HepG2 (cell line): ENCODE data around the gene AQP12A. TPM values are rescaled to one million over a fixed set of nuclear protein-coding genes. Genes with fewer than 3 reads are reported as not detected.

ENCODE experiments used
- ATAC-seq: fragments of 200-7000 bp; cut with Tn5 transposase; 3 replicates; pipeline ENCODE4 v1.9.1; 2020; ENCODE audit warnings: mild to moderate bottlenecking, moderate library complexity
- BruUV-seq: library from RNA; stranded (reverse); fragments of 400-500 nt; replicated peaks from 2 replicates; lab custom pipeline; 2021; lab: Mats Ljungman, UMichigan
- CTCF ChIA-PET: fragments of 300-600 bp; formaldehyde crosslinking; extraction: SDS; loops from one replicate; lab custom pipeline; 2021; ENCODE audit warnings: low total read pairs, inconsistent platforms, low intra/inter-chr PET ratio; lab: Yijun Ruan, JAX
- POLR2A ChIA-PET: fragments of 350-600 bp; sonication (Branson Sonifier 250); formaldehyde crosslinking; loops from one replicate; lab custom pipeline; 2020; ENCODE audit warnings: antibody characterized with exemption, inconsistent platforms; lab: Yijun Ruan, JAX
- DNase-seq: peaks from one replicate; pipeline ENCODE4 v3.0.0-alpha.2; 2015; ENCODE audit warnings: low spot score
- FAIRE-seq: peaks from 3 replicates; lab custom pipeline; 2011; peaks lifted over from hg19 to GRCh38; lab: Jason Lieb, UNC
- H2AFZ ChIP-seq: one replicate; pipeline ENCODE4 v1.6.1; 2011; ENCODE audit warnings: low read length, inconsistent platforms
- H3K27ac ChIP-seq: fragments of 300-600 bp; 3 replicates; pipeline ENCODE4 v1.8.0; 2011; ENCODE audit warnings: mixed run types, mild to moderate bottlenecking, mixed read lengths, low read length, inconsistent platforms; ENCODE audit not compliant: insufficient read depth; ENCODE audit errors: extremely low read length
- H3K27me3 ChIP-seq, 2 experiments: fragments of 200-600 bp in 1 of 2; 2 replicates in 1 of 2; 3 replicates in 1 of 2; pipeline versions ENCODE4 v1.6.0 to v1.8.0; 2011; ENCODE audit warnings: low read length in 2 of 2, mild to moderate bottlenecking in 2 of 2, moderate library complexity in 2 of 2, inconsistent platforms in 1 of 2; ENCODE audit not compliant: insufficient read depth in 2 of 2, control insufficient read depth in 1 of 2
- H3K36me3 ChIP-seq, 2 experiments: fragments of 200-600 bp in 1 of 2; replicated peaks in 1 of 2; 2 replicates in 1 of 2; 3 replicates in 1 of 2; pipeline versions ENCODE4 v1.5.1 to v1.8.0; 2011; ENCODE audit warnings: low read length in 2 of 2, inconsistent platforms in 1 of 2; ENCODE audit not compliant: insufficient read depth in 2 of 2, control insufficient read depth in 1 of 2
- H3K4me1 ChIP-seq: 2 replicates; pipeline ENCODE4 v1.5.1; 2012; ENCODE audit warnings: low read length, inconsistent platforms; ENCODE audit not compliant: insufficient read depth
- H3K4me2 ChIP-seq: 2 replicates; pipeline ENCODE4 v1.6.0; 2011; ENCODE audit warnings: low read depth, low read length, inconsistent platforms
- H3K4me3 ChIP-seq, 3 experiments: fragments of 200-600 bp in 1 of 3; sonication (generic), shearing (Covaris generic) in 1 of 3; replicated peaks in 1 of 3; 2 replicates each; pipeline ENCODE4 v1.5.1; 2011 to 2016; ENCODE audit warnings: low read length in 3 of 3, inconsistent platforms in 2 of 3, low read depth in 2 of 3, mild to moderate bottlenecking in 2 of 3, control low read depth in 1 of 3, mixed read lengths in 1 of 3; ENCODE audit not compliant: insufficient read depth in 1 of 3
- H3K79me2 ChIP-seq: one replicate; pipeline ENCODE4 v1.6.1; 2011; ENCODE audit warnings: low read length, inconsistent platforms; ENCODE audit not compliant: insufficient read depth
- H3K9ac ChIP-seq: 2 replicates; pipeline ENCODE4 v1.6.0; 2011; ENCODE audit warnings: mild to moderate bottlenecking, low read depth, low read length, inconsistent platforms; ENCODE audit not compliant: insufficient read depth
- H3K9me3 ChIP-seq: 2 replicates; pipeline ENCODE4 v1.5.1; 2012; ENCODE audit warnings: mild to moderate bottlenecking, low read length
- H4K20me1 ChIP-seq: 2 replicates; pipeline ENCODE4 v1.6.0; 2011; ENCODE audit warnings: inconsistent platforms, mild to moderate bottlenecking, low read length, moderate library complexity; ENCODE audit not compliant: insufficient read depth
- FLYWCH1 ChIP-seq: sonication (generic); formaldehyde crosslinking; IDR thresholded peaks from 2 replicates; pipeline ENCODE4 v1.8.1; 2023; ENCODE audit warnings: mild to moderate bottlenecking, missing genetic modification reagents
- NFATC3 ChIP-seq: sonication (generic); formaldehyde crosslinking; IDR thresholded peaks from 2 replicates; pipeline ENCODE4 v1.5.1; 2020; ENCODE audit warnings: mild to moderate bottlenecking, missing genetic modification reagents
- PPARG ChIP-seq: conservative IDR thresholded peaks from 2 replicates; pipeline ENCODE4 v1.6.1; 2016; ENCODE audit warnings: missing biosample characterization, missing genetic modification reagents
- SNAPC2 ChIP-seq: sonication (generic); formaldehyde crosslinking; IDR thresholded peaks from 2 replicates; pipeline ENCODE4 v1.8.1; 2022; ENCODE audit warnings: mild to moderate bottlenecking, missing genetic modification reagents
- ZNF235 ChIP-seq: sonication (generic); formaldehyde crosslinking; IDR thresholded peaks from 2 replicates; pipeline ENCODE4 v1.8.1; 2023; ENCODE audit warnings: mild to moderate bottlenecking, missing genetic modification reagents, borderline replicate concordance
- ZNF432 ChIP-seq: sonication (generic); formaldehyde crosslinking; IDR thresholded peaks from 2 replicates; pipeline ENCODE4 v1.5.0; 2020; ENCODE audit warnings: missing genetic modification reagents, mild to moderate bottlenecking, borderline replicate concordance
- ZNF44 ChIP-seq: sonication (generic); formaldehyde crosslinking; IDR thresholded peaks from 2 replicates; pipeline ENCODE4 v1.5.1; 2020; ENCODE audit warnings: mild to moderate bottlenecking, missing genetic modification reagents
- ZNF543 ChIP-seq: sonication (generic); formaldehyde crosslinking; IDR thresholded peaks from 2 replicates; pipeline ENCODE4 v1.4.0; 2020; ENCODE audit warnings: mild to moderate bottlenecking, missing genetic modification reagents
- ZNF589 ChIP-seq: sonication (generic); formaldehyde crosslinking; conservative IDR thresholded peaks from 2 replicates; pipeline ENCODE4 v1.8.0; 2022; ENCODE audit warnings: mild to moderate bottlenecking, moderate library complexity, missing genetic modification reagents
- ZNF772 ChIP-seq: sonication (generic); formaldehyde crosslinking; IDR thresholded peaks from 2 replicates; pipeline ENCODE4 v1.5.0; 2020; ENCODE audit warnings: mild to moderate bottlenecking, missing genetic modification reagents
- WGBS: methylation state at CpG from one replicate; pipeline ENCODE4 v1.1.6; 2017; ENCODE audit warnings: low lambda C conversion rate; 5-methylcytosine and 5-hydroxymethylcytosine counted together
- in situ Hi-C: cut with HindIII; loops from 2 replicates; pipeline ENCODE4 v1.10.0; 2017; ENCODE audit warnings: low pct_unique_long_range_greater_than_20kb; ENCODE audit not compliant: extremely low pct_ligation_motif_present
- intact Hi-C: fragments of 100-400 bp; cut with micrococcal nuclease; formaldehyde crosslinking; loops from one replicate; pipeline ENCODE4 v1.10.0; 2022; ENCODE audit not compliant: unreplicated experiment
- polyA plus RNA-seq, 8 experiments: library from polyadenylated mRNA; depleted of rRNA in 3 of 8; stranded (reverse) in 7 of 8; unstranded in 1 of 8; fragments of >200 nt; fragmentation: Illumina TruSeq in 4 of 8; extraction: Trizol in 4 of 8; gene quantifications; 2 replicates each; pipeline versions ENCODE4 v1.2.1 to v1.2.3, GENCODE V29; 2011 to 2016; ENCODE audit warnings: low read depth in 4 of 8, missing spikeins in 1 of 8, mixed read lengths in 1 of 8; ENCODE audit not compliant: insufficient read depth in 1 of 8
- total RNA-seq, 5 experiments: library from RNA; depleted of rRNA; stranded (reverse); fragments of >200 nt; fragmentation: Illumina TruSeq; extraction: Trizol; gene quantifications; 2 replicates each; pipeline ENCODE4 v1.2.3, GENCODE V29; 2016; ENCODE audit warnings: low read depth in 1 of 5
- TF ChIP-seq, protein P1 (sequence below): sonication (generic); formaldehyde crosslinking; IDR thresholded peaks from 2 replicates; pipeline ENCODE4 v1.5.0; 2020; ENCODE audit warnings: missing genetic modification reagents
- TF ChIP-seq, protein P2 (sequence below): sonication (generic); formaldehyde crosslinking; conservative IDR thresholded peaks from 2 replicates; pipeline ENCODE4 v1.5.0; 2020; ENCODE audit warnings: missing genetic modification reagents

The AQP12A gene
- total and polyA plus RNA-seq, 2 of the 13 experiments (the other 11 are each of a cell fraction or from before 2014, with no cell fraction given): not detected

DNA sequence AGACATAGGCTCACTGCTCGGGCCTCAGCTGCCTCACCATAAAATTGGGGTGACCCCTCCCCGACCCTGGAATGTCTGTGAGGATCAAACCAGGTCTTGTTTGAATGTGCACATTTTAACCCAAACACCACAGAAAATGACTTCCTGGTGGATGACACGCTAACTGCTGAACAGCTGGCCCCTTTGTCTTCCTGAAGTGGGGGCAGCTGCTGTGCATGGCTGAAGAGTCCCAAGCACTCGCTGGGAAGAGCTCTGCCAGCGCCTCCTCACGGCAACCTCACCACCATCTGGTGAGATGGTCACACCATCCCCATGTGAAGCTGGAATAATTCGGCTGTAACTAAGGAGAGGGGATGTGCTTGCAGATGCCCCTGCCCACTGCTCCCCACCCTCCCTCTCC, 34.0 kb downstream of the AQP12A start:
- ATAC-seq (no peak), FAIRE-seq (no peak), DNase-seq (no peak)
- Histone ChIP-seq H2AFZ (no peak overlapping the region), H3K4me2 (no peak overlapping the region), H4K20me1 (no peaks in the 10 kb centered on the region), H3K4me3 (no peak overlapping the region), H3K27ac (no peak overlapping the region), H3K36me3 (no peaks in the 10 kb centered on the region), H3K9me3 (no peaks in the 10 kb centered on the region), H3K4me1 (no peaks in the 10 kb centered on the region), H3K79me2 (no peaks in the 10 kb centered on the region), H3K9ac (no peak overlapping the region), H3K27me3 (peaks cover 65 to 99% of the 10 kb centered on the region in 2 experiments)
- WGBS: 0% methylated on average over 4 of the region's 7 CpGs
- in situ Hi-C loops (no loop called here), intact Hi-C loops (no loop called here)
- ChIA-PET POLR2A (no interaction called here), CTCF (no interaction called here)
- no peak for TF ChIP-seq FLYWCH1 (CRISPR knock-in tag)
- TF ChIP-seq, protein P1, sequence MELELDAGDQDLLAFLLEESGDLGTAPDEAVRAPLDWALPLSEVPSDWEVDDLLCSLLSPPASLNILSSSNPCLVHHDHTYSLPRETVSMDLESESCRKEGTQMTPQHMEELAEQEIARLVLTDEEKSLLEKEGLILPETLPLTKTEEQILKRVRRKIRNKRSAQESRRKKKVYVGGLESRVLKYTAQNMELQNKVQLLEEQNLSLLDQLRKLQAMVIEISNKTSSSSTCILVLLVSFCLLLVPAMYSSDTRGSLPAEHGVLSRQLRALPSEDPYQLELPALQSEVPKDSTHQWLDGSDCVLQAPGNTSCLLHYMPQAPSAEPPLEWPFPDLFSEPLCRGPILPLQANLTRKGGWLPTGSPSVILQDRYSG (CRISPR knock-in tag): no peak
- TF ChIP-seq, protein P2, sequence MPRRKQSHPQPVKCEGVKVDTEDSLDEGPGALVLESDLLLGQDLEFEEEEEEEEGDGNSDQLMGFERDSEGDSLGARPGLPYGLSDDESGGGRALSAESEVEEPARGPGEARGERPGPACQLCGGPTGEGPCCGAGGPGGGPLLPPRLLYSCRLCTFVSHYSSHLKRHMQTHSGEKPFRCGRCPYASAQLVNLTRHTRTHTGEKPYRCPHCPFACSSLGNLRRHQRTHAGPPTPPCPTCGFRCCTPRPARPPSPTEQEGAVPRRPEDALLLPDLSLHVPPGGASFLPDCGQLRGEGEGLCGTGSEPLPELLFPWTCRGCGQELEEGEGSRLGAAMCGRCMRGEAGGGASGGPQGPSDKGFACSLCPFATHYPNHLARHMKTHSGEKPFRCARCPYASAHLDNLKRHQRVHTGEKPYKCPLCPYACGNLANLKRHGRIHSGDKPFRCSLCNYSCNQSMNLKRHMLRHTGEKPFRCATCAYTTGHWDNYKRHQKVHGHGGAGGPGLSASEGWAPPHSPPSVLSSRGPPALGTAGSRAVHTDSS (CRISPR knock-in tag): no peak
- no peak for TF ChIP-seq SNAPC2
- no peak for TF ChIP-seq ZNF772 (CRISPR knock-in tag)
- no peak for TF ChIP-seq ZNF543 (CRISPR knock-in tag)
- TF ChIP-seq ZNF432: no peak
- no peak for TF ChIP-seq ZNF589 (CRISPR knock-in tag)
- TF ChIP-seq ZNF44 (CRISPR knock-in tag): no peak
- TF ChIP-seq NFATC3: no peak
- no peak for TF ChIP-seq PPARG (CRISPR knock-in tag)
- no peak for TF ChIP-seq ZNF235 (CRISPR knock-in tag)
- BruUV-seq: no TSS peak
